Smooth muscle cell (in vitro differentiated cells): ENCODE measurements around the gene GRB2. TPM values are rescaled to one million over a fixed set of nuclear protein-coding genes. Genes with fewer than 3 reads are reported as not detected.

Experiments used
- DNase-seq: peaks from one replicate; lab custom pipeline; 2025; ENCODE audit not compliant: unreplicated experiment; lab: John Stamatoyannopoulos, UW
- H2AFZ ChIP-seq: fragments of 200-600 bp; sonication (generic); 2 replicates; pipeline ENCODE4 v1.6.0; 2016; ENCODE audit warnings: antibody characterized with exemption, low read depth, mild to moderate bottlenecking
- H3F3A ChIP-seq: fragments of 200-600 bp; sonication (generic); 2 replicates; pipeline ENCODE4 v1.6.0; 2017; ENCODE audit warnings: antibody characterized with exemption, low read depth
- H3K27ac ChIP-seq: fragments of 200-600 bp; sonication (generic); 2 replicates; pipeline ENCODE4 v1.5.1; 2016; ENCODE audit warnings: low read depth, mild to moderate bottlenecking
- H3K27me3 ChIP-seq: fragments of 200-600 bp; sonication (generic); 2 replicates; pipeline ENCODE4 v1.6.1; 2016; ENCODE audit warnings: low read depth, mild to moderate bottlenecking
- H3K36me3 ChIP-seq: fragments of 200-600 bp; sonication (generic); 2 replicates; pipeline ENCODE4 v1.5.1; 2016; ENCODE audit warnings: low read depth
- H3K4me1 ChIP-seq: fragments of 200-600 bp; sonication (generic); 2 replicates; pipeline ENCODE4 v1.5.1; 2016; ENCODE audit warnings: low read depth
- H3K4me2 ChIP-seq: fragments of 200-600 bp; sonication (generic); 2 replicates; pipeline ENCODE4 v1.6.0; 2016; ENCODE audit warnings: mild to moderate bottlenecking
- H3K4me3 ChIP-seq: fragments of 200-600 bp; sonication (generic); 2 replicates; pipeline ENCODE4 v1.5.1; 2016; ENCODE audit warnings: mild to moderate bottlenecking
- H3K79me2 ChIP-seq: fragments of 200-600 bp; sonication (generic); 2 replicates; pipeline ENCODE4 v1.6.0; 2016; ENCODE audit warnings: low read depth, mild to moderate bottlenecking
- H3K9ac ChIP-seq: fragments of 200-600 bp; sonication (generic); 2 replicates; pipeline ENCODE4 v1.6.0; 2016; ENCODE audit warnings: low read depth
- H3K9me3 ChIP-seq: fragments of 200-600 bp; sonication (generic); replicated peaks from 2 replicates; pipeline ENCODE4 v1.5.1; 2016; ENCODE audit warnings: low read depth
- H4K20me1 ChIP-seq: fragments of 200-600 bp; sonication (generic); 2 replicates; pipeline ENCODE4 v1.6.0; 2016; ENCODE audit warnings: low read depth
- WGBS: methylation state at CpG from one replicate; pipeline ENCODE4 v1.1.7; 2016; ENCODE audit warnings: low lambda C conversion rate; 5-methylcytosine and 5-hydroxymethylcytosine counted together
- polyA plus RNA-seq: library from polyadenylated mRNA; unstranded; fragments of >200 nt; fragmentation: Nextera tagmentation; extraction: Ambion mirVana; gene quantifications from 2 replicates; pipeline ENCODE4 v1.2.1, GENCODE V29; 2016
- total RNA-seq: library from RNA; depleted of rRNA; stranded (reverse); fragments of >200 nt; gene quantifications from 2 replicates; pipeline ENCODE4 v1.2.3, GENCODE V29; 2014
- TF ChIP-seq, protein P1 (sequence below): fragments of 200-600 bp; sonication (generic); IDR thresholded peaks from 2 replicates; pipeline ENCODE4 v1.5.1; 2017; ENCODE audit warnings: borderline replicate concordance, mild to moderate bottlenecking, antibody characterized with exemption; ENCODE audit not compliant: insufficient read depth, poor library complexity, severe bottlenecking

The GRB2 gene
- total and polyA plus RNA-seq, 2 experiments from 2014 or later = 62.4 to 80.1 TPM

DNA sequence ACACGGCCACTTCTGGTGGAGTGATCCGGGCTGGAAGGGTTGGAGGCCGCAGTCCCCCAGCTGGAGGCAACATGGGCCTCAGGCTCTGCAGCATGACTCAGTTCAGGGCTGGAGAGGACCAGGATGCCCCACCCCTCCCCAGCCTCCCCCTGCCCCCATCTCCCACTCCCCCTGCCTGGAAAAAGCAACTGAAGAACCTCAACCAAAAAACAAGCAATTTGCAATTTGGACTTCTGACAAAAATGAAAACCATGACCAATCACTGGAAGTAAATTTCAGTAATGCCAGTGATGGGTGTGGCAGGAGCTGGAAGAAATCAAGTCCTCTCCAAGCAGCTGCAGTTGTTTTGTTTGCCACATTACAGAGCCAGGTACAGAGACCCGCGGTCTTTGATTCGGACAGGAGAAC is 127.8 kb downstream of the GRB2 start:
- WGBS = 69% methylated on average over 6 of the region's 6 CpGs
- Histone ChIP-seq H3F3A (no peaks in the 10 kb centered on the region), H3K9me3 (no peaks in the 10 kb centered on the region), H3K4me3 (no peak overlapping the region), H2AFZ (no peak overlapping the region), H4K20me1 (no peaks in the 10 kb centered on the region), H3K9ac (no peak overlapping the region), H3K36me3 (no peaks in the 10 kb centered on the region), H3K4me1 (no peaks in the 10 kb centered on the region), H3K27ac (no peak overlapping the region), H3K4me2 (no peak overlapping the region), H3K79me2 (no peaks in the 10 kb centered on the region), H3K27me3 (no peaks in the 10 kb centered on the region)
- TF ChIP-seq, protein P1, sequence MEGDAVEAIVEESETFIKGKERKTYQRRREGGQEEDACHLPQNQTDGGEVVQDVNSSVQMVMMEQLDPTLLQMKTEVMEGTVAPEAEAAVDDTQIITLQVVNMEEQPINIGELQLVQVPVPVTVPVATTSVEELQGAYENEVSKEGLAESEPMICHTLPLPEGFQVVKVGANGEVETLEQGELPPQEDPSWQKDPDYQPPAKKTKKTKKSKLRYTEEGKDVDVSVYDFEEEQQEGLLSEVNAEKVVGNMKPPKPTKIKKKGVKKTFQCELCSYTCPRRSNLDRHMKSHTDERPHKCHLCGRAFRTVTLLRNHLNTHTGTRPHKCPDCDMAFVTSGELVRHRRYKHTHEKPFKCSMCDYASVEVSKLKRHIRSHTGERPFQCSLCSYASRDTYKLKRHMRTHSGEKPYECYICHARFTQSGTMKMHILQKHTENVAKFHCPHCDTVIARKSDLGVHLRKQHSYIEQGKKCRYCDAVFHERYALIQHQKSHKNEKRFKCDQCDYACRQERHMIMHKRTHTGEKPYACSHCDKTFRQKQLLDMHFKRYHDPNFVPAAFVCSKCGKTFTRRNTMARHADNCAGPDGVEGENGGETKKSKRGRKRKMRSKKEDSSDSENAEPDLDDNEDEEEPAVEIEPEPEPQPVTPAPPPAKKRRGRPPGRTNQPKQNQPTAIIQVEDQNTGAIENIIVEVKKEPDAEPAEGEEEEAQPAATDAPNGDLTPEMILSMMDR = no peak
- no peak for DNase-seq

DNA sequence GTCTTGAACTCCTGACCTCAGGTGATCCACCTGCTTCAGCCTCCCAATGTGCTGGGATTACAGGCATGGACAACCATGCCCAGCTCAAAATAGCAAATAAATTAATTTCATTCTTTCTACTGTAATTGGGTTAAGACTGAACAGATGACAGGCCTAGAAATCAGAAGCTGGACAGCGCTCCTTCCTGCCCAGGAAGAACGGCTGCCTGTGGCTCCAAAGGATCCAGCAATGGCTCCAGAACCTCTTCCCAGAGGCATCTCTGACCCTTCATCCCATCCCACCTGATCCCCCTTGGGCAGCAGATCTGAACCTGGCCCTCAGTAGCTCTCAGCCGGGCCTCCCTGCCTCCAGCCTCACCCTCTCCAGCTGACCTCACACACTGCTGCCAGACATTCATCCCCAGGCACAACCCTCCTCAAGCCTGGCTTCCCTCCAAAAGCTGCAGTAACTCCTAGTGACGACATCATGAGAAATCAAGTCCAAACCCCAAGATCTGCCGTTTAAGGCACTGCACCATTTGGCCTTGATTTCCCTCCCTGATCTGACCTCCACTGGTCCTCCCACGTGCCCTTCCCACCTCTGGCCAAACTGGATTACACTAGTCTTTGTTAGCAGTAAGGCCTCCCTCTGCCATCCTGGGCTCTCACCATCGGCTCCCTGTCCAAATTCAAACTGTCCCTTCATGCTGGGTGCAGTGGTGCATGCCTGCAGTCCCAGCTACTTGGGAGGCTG is 131.3 kb downstream of the GRB2 start:
- no peak overlapping the region for H3K4me2 ChIP-seq

DNA sequence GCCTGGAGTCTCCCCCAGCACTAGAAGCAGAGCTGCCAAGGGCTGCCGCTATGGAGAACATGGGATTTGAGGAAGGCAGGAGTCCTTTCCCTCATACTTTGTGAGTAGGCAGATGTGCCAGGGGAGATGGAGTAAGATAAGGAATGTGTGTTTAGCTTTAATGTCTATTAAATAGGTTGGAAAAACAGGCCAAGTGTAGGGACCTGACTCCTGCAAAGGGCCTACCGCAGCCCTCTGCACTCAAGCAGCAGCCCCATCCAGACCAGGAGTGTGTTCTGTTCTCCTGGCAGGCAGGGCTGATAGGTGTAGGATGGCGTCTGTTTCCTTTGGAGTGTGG is 132.7 kb downstream of the GRB2 start:
- peaks cover 8% of the 10 kb centered on the region for H3K4me1 ChIP-seq
- H4K20me1 ChIP-seq = no peaks in the 10 kb centered on the region
- no peaks in the 10 kb centered on the region for H3K36me3 ChIP-seq
- WGBS = 92% methylated on average over 3 of the region's 3 CpGs
- H3K9ac ChIP-seq = no peak overlapping the region
- no peaks in the 10 kb centered on the region for H3K27me3 ChIP-seq
- TF ChIP-seq, protein P1 = no peak
- no peak overlapping the region for H3K4me2 ChIP-seq
- no peak for DNase-seq
- H3K9me3 ChIP-seq = no peaks in the 10 kb centered on the region
- no peak overlapping the region for H3K27ac ChIP-seq
- no peak overlapping the region for H2AFZ ChIP-seq
- H3F3A ChIP-seq = peaks cover 6% of the 10 kb centered on the region
- H3K79me2 ChIP-seq = no peaks in the 10 kb centered on the region
- no peak overlapping the region for H3K4me3 ChIP-seq

More for the DNA sequence above, 131.3 kb downstream of the GRB2 start:
- no peaks in the 10 kb centered on the region for H3K27me3 ChIP-seq
- H3K9ac ChIP-seq = no peak overlapping the region
- H2AFZ ChIP-seq = no peak overlapping the region
- H3K9me3 ChIP-seq = no peaks in the 10 kb centered on the region
- no peak overlapping the region for H3K4me3 ChIP-seq
- TF ChIP-seq, protein P1 = no peak
- no peak for DNase-seq
- peaks cover 8% of the 10 kb centered on the region for H3K4me1 ChIP-seq
- WGBS = 94% methylated on average over 7 of the region's 7 CpGs
- H3K27ac ChIP-seq = no peak overlapping the region
- no peaks in the 10 kb centered on the region for H4K20me1 ChIP-seq
- peaks cover 6% of the 10 kb centered on the region for H3F3A ChIP-seq
- H3K36me3 ChIP-seq = no peaks in the 10 kb centered on the region
- no peaks in the 10 kb centered on the region for H3K79me2 ChIP-seq
